NAMALWA (cell line): ENCODE data around the gene DNASE1L2.
A peak's percentile ranks its signal among the peaks of the same experiment; 100 is the strongest.
"Not testable (repeated sequence)": the region's sequence is repeated elsewhere in the genome, so short reads cannot be mapped to it uniquely, and the experiment has no call there.

Experiments
- DNase-seq: peaks from one replicate; pipeline ENCODE4 v3.0.0-alpha.2; 2015; ENCODE audit warnings: low spot score

Gene DNASE1L2

GRCh38 chr16:2240331-2240730 lies 4.1 kb downstream of the DNASE1L2 start:
- not testable (repeated sequence) for DNase-seq

- DNase-seq = no peak
Measured at GRCh38 chr16:2242598-2242997, 6.4 kb downstream of the DNASE1L2 start.

- no peak for DNase-seq
Measured at GRCh38 chr16:2243031-2243528, 6.8 kb downstream of the DNASE1L2 start.

GRCh38 chr16:2243781-2244180 lies 7.5 kb downstream of the DNASE1L2 start:
- DNase-seq = no peak

- DNase-seq = no peak
Measured at GRCh38 chr16:2244301-2244700, 8.1 kb downstream of the DNASE1L2 start.

GRCh38 chr16:2244926-2245795 lies 8.9 kb downstream of the DNASE1L2 start:
- DNase-seq = no peak

- no peak for DNase-seq
Measured at GRCh38 chr16:2246301-2246885, 10.1 kb downstream of the DNASE1L2 start.

GRCh38 chr16:2250652-2251295 lies 14.5 kb downstream of the DNASE1L2 start:
- DNase-seq = peak; percentile 61

- DNase-seq = peak; percentile 94
Measured at GRCh38 chr16:2251296-2252111, 15.3 kb downstream of the DNASE1L2 start, which contains the start of gene ECI1. TSS of gene ECI1 (minus strand) at chr16:2251587. CDS start at chr16:2251566, 21 bp downstream.

- DNase-seq = peak; percentile 39
Measured at GRCh38 chr16:2252806-2253148, 16.5 kb downstream of the DNASE1L2 start.

GRCh38 chr16:2253293-2253692 lies 17.0 kb downstream of the DNASE1L2 start:
- no peak for DNase-seq

GRCh38 chr16:2256531-2257140 lies 20.4 kb downstream of the DNASE1L2 start:
- no peak for DNase-seq

- no peak for DNase-seq
Measured at GRCh38 chr16:2257726-2258125, 21.5 kb downstream of the DNASE1L2 start.

- DNase-seq = not testable (repeated sequence)
Measured at GRCh38 chr16:2258530-2258929, 22.3 kb downstream of the DNASE1L2 start.

- no peak for DNase-seq
Measured at GRCh38 chr16:2260250-2260649, 24.0 kb downstream of the DNASE1L2 start.

- DNase-seq = not testable (repeated sequence)
Measured at GRCh38 chr16:2263026-2263425, 26.8 kb downstream of the DNASE1L2 start.

- not testable (repeated sequence) for DNase-seq
Measured at GRCh38 chr16:2266887-2267286, 30.6 kb downstream of the DNASE1L2 start.

GRCh38 chr16:2267505-2267912 lies 31.3 kb downstream of the DNASE1L2 start:
- DNase-seq = not testable (repeated sequence)

GRCh38 chr16:2267913-2268666 lies 31.8 kb downstream of the DNASE1L2 start, which contains the start of gene RNPS1:
TSS of gene RNPS1 (minus strand) at chr16:2268126. CDS start at chr16:2264643, 3,483 bp downstream.
- peak; percentile 97 for DNase-seq

GRCh38 chr16:2270070-2270462 lies 33.8 kb downstream of the DNASE1L2 start:
- no peak for DNase-seq
